Choroid plexus epithelial cell (primary cell): ENCODE measurements around the gene SERINC2.
"Not testable (repeated sequence)": the region's sequence is repeated elsewhere in the genome, so short reads cannot be mapped to it uniquely, and the experiment has no call there.

ENCODE experiments used
- DNase-seq: peaks from one replicate; pipeline ENCODE4 v3.0.0-alpha.2; 2010; ENCODE audit warnings: low read depth
- H3K4me3 ChIP-seq: 2 replicates; pipeline ENCODE4 v1.5.1; 2011; ENCODE audit warnings: low read depth, mild to moderate bottlenecking, control low read depth, low read length, moderate library complexity
- TF ChIP-seq, protein P1 (sequence below): conservative IDR thresholded peaks from 2 replicates; pipeline ENCODE4 v1.5.1; 2011; ENCODE audit warnings: low read depth, mild to moderate bottlenecking, control low read depth, inconsistent platforms, low read length, moderate library complexity

Gene SERINC2

DNA sequence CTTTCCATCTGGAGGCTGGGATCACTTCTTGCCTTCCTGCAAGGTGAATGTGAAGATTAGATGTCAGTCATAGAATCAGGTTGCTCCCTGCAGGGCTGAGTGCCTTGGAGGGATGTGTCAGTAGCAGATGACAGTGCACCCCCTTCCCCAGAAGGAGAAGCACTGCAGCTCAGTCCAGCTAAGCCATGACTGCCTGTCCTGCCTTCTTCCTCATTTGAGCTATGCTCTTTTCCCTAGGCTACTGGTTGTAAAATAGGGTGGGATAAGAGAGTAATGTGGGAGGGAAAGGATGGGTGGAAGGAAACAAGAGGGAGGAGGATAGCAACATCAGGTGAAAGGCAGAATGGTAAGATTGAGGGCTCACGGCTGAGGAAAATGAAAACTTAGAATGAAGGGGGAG lies 29.0 kb upstream of the SERINC2 start:
- no peak for DNase-seq
- TF ChIP-seq, protein P1, sequence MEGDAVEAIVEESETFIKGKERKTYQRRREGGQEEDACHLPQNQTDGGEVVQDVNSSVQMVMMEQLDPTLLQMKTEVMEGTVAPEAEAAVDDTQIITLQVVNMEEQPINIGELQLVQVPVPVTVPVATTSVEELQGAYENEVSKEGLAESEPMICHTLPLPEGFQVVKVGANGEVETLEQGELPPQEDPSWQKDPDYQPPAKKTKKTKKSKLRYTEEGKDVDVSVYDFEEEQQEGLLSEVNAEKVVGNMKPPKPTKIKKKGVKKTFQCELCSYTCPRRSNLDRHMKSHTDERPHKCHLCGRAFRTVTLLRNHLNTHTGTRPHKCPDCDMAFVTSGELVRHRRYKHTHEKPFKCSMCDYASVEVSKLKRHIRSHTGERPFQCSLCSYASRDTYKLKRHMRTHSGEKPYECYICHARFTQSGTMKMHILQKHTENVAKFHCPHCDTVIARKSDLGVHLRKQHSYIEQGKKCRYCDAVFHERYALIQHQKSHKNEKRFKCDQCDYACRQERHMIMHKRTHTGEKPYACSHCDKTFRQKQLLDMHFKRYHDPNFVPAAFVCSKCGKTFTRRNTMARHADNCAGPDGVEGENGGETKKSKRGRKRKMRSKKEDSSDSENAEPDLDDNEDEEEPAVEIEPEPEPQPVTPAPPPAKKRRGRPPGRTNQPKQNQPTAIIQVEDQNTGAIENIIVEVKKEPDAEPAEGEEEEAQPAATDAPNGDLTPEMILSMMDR: no peak
- no peak overlapping the region for H3K4me3 ChIP-seq

DNA sequence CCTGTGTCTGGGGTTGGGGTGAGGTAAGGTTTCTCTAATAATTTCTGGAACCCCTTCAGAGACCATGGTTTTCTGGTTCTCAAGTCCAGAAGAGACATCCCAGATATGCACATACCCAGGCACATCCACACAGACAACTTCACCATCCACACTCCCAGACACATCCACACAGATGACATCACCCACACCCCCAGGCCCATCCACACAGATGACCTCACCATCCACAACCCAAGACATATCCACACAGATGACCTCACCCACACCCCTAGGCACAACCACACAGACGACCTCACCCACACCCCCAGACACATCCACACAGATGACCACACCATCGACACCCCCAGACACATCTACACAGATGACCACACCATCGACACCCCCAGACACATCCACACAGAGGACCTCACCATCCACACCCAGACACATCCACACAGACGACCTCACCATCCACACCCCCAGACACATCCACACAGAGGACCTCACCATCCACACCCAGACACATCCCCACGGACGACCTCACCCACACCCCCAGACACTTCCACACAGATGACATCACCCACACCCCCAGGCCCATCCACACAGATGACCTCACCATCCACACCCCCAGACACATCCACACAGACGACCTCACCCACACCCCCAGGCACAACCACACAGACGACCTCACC lies 26.3 kb upstream of the SERINC2 start:
- not testable (repeated sequence) for H3K4me3 ChIP-seq, DNase-seq

GRCh38 chr1:31387612-31388011 lies 25.4 kb upstream of the SERINC2 start:
- no peak for DNase-seq
- TF ChIP-seq, protein P1: no peak

DNA sequence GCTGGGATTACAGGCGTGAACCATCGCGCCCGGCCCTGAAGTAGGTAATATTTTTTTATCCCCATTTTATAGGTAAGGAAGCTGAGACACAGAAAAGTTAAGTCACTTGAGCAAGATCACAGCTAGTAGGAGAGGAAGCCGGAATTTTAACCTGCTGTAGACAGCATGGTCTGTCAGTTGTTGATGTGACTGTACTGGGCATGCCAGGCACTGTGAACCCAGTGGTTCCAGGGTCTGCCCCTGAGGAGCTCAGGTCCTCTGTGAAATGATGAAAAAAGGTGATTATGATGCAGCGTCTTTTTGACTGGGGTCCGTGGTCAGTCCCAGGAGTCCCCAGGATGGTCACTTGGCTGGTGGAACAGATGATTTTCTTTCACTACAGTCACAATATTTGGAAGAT lies 23.4 kb upstream of the SERINC2 start:
- DNase-seq: no peak
- H3K4me3 ChIP-seq: no peak overlapping the region
- TF ChIP-seq, protein P1: no peak

More at GRCh38 chr1:31387612-31388011, 25.4 kb upstream of the SERINC2 start:
- no peak overlapping the region for H3K4me3 ChIP-seq

DNA sequence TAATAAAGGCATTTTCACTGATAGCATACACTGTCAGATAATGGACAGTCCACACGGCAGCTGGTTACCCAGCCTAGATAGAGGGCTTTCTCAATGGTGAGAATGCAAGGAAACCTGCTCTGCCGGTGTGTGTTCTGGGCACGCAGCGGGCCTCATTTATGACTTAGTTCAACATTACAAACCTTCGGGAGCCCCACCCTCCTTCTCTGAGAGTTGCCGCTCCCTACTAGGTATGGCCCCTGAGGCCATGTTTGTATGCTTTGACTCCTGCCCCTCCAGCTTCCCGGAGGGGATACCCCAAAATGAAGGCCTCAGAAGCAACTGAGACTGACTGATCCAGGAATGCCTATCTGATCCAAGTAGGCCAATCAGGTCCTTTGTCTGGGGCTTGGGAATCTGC lies 22.9 kb upstream of the SERINC2 start:
- no peak overlapping the region for H3K4me3 ChIP-seq
- DNase-seq: no peak
- TF ChIP-seq, protein P1: no peak

GRCh38 chr1:31393463-31393862 lies 19.6 kb upstream of the SERINC2 start:
- DNase-seq: no peak
- TF ChIP-seq, protein P1: no peak
- no peak overlapping the region for H3K4me3 ChIP-seq

- H3K4me3 ChIP-seq: peak overlapping the region; percentile 20
- peak; percentile 74 for DNase-seq
These were observed 18.3 kb upstream of the SERINC2 start for GRCh38 chr1:31394584-31395193.

More at GRCh38 chr1:31394584-31395193, 18.3 kb upstream of the SERINC2 start:
- TF ChIP-seq, protein P1: peak; percentile 90
